H9 (cell line): ENCODE results near the gene GNB1L. TPM values are rescaled to one million over a fixed set of nuclear protein-coding genes. Genes with fewer than 3 reads are reported as not detected.

ENCODE experiments used
- DNase-seq: peaks from one replicate; pipeline ENCODE4 v3.0.0-alpha.2; 2017
- H2AFZ ChIP-seq: one replicate; pipeline ENCODE4 v1.6.1; 2013; ENCODE audit warnings: mild to moderate bottlenecking, low read length, control low read depth, moderate library complexity
- H2AK5ac ChIP-seq: 2 replicates; pipeline ENCODE4 v1.6.1; 2013; ENCODE audit warnings: low read length, control low read depth, mixed read lengths; ENCODE audit not compliant: insufficient read length
- H2BK120ac ChIP-seq: one replicate; pipeline ENCODE4 v1.6.1; 2013; ENCODE audit warnings: low read depth, mild to moderate bottlenecking, low read length, control low read depth, inconsistent platforms; ENCODE audit not compliant: poor library complexity, severe bottlenecking
- H2BK12ac ChIP-seq: 2 replicates; pipeline ENCODE4 v1.6.1; 2013; ENCODE audit warnings: low read length, control low read depth, mixed read lengths, low read depth; ENCODE audit not compliant: insufficient read length
- H2BK15ac ChIP-seq: 2 replicates; pipeline ENCODE4 v1.6.1; 2013; ENCODE audit warnings: low read depth, low read length, control low read depth
- H2BK20ac ChIP-seq: one replicate; pipeline ENCODE4 v1.6.1; 2013; ENCODE audit warnings: low read depth, mild to moderate bottlenecking, low read length, control low read depth, inconsistent platforms; ENCODE audit not compliant: poor library complexity, severe bottlenecking
- H2BK5ac ChIP-seq: 2 replicates; pipeline ENCODE4 v1.6.1; 2013; ENCODE audit warnings: low read length, control low read depth, mixed read lengths; ENCODE audit not compliant: insufficient read length
- H3K14ac ChIP-seq: 2 replicates; pipeline ENCODE4 v1.6.1; 2013; ENCODE audit warnings: low read length, control low read depth; ENCODE audit not compliant: insufficient read depth
- H3K18ac ChIP-seq: 2 replicates; pipeline ENCODE4 v1.6.1; 2013; ENCODE audit warnings: low read depth, mild to moderate bottlenecking, mixed read lengths, low read length, control low read depth; ENCODE audit not compliant: insufficient read length
- H3K23ac ChIP-seq: 2 replicates; pipeline ENCODE4 v1.6.1; 2013; ENCODE audit warnings: low read length, control low read depth, mixed read lengths, low read depth; ENCODE audit not compliant: insufficient read length
- H3K23me2 ChIP-seq: 2 replicates; pipeline ENCODE4 v1.6.1; 2013; ENCODE audit warnings: low read depth, mild to moderate bottlenecking, mixed read lengths, low read length, control low read depth; ENCODE audit not compliant: insufficient read length, poor library complexity, severe bottlenecking
- H3K27ac ChIP-seq: 2 replicates; pipeline ENCODE4 v1.5.1; 2013; ENCODE audit warnings: low read length, control low read depth, mixed read lengths, low read depth; ENCODE audit not compliant: insufficient read length
- H3K27me3 ChIP-seq: 2 replicates; pipeline ENCODE4 v1.6.1; 2013; ENCODE audit warnings: low read length, control low read depth, inconsistent platforms; ENCODE audit not compliant: insufficient read depth
- H3K4ac ChIP-seq: 2 replicates; pipeline ENCODE4 v1.6.1; 2013; ENCODE audit warnings: low read depth, mild to moderate bottlenecking, control low read depth, inconsistent platforms, low read length, moderate library complexity
- H3K4me1 ChIP-seq: 2 replicates; pipeline ENCODE4 v1.6.1; 2013; ENCODE audit warnings: low read length, control low read depth, inconsistent platforms; ENCODE audit not compliant: insufficient read depth
- H3K4me2 ChIP-seq: 2 replicates; pipeline ENCODE4 v1.6.1; 2013; ENCODE audit warnings: low read length, control low read depth, mixed read lengths; ENCODE audit not compliant: insufficient read length, insufficient read depth
- H3K56ac ChIP-seq: 2 replicates; pipeline ENCODE4 v1.6.1; 2013; ENCODE audit warnings: low read depth, mild to moderate bottlenecking, mixed read lengths, low read length, control low read depth; ENCODE audit not compliant: insufficient read length
- H3K79me1 ChIP-seq: 2 replicates; pipeline ENCODE4 v1.6.1; 2013; ENCODE audit warnings: low read depth, mild to moderate bottlenecking, moderate library complexity, low read length, control low read depth, inconsistent platforms; ENCODE audit not compliant: insufficient read depth, poor library complexity, severe bottlenecking
- H3K79me2 ChIP-seq: 2 replicates; pipeline ENCODE4 v1.6.1; 2013; ENCODE audit warnings: low read length, control low read depth, inconsistent platforms; ENCODE audit not compliant: insufficient read depth
- H3K9ac ChIP-seq: 2 replicates; pipeline ENCODE4 v1.6.1; 2013; ENCODE audit warnings: low read length, control low read depth, mixed read lengths; ENCODE audit not compliant: insufficient read length; ENCODE audit errors: extremely low read depth
- H3K9me3 ChIP-seq: one replicate; pipeline ENCODE4 v1.6.1; 2013; ENCODE audit warnings: low read depth, low read length, inconsistent platforms; ENCODE audit not compliant: control insufficient read depth
- H3T11ph ChIP-seq: one replicate; pipeline ENCODE4 v1.6.1; 2013; ENCODE audit warnings: mild to moderate bottlenecking, low read length, control low read depth, inconsistent platforms
- H4K20me1 ChIP-seq: one replicate; pipeline ENCODE4 v1.6.1; 2013; ENCODE audit not compliant: control insufficient read depth, insufficient read length, insufficient read depth
- H4K5ac ChIP-seq: 2 replicates; pipeline ENCODE4 v1.6.1; 2013; ENCODE audit warnings: low read depth, mild to moderate bottlenecking, mixed read lengths, low read length, control low read depth; ENCODE audit not compliant: insufficient read length
- H4K8ac ChIP-seq: replicated peaks from 2 replicates; pipeline ENCODE4 v1.6.1; 2013; ENCODE audit warnings: low read length, control low read depth, mixed read lengths, low read depth; ENCODE audit not compliant: insufficient read length
- H4K91ac ChIP-seq: 2 replicates; pipeline ENCODE4 v1.6.1; 2013; ENCODE audit warnings: low read depth, mild to moderate bottlenecking, moderate library complexity, mixed read lengths, low read length, control low read depth; ENCODE audit not compliant: insufficient read length
- H3K27ac Mint-ChIP-seq, 3 experiments: 2 replicates in 2 of 3; 3 replicates in 1 of 3; pipeline ENCODE4 v1.8.0; 2020 to 2021; ENCODE audit warnings: mixed read lengths in 3 of 3, mild to moderate bottlenecking in 1 of 3, moderate library complexity in 1 of 3
- H3K27me3 Mint-ChIP-seq: 2 replicates; pipeline ENCODE4 v1.8.0; 2021; ENCODE audit warnings: low read depth, mild to moderate bottlenecking, moderate library complexity, mixed read lengths
- H3K36me3 Mint-ChIP-seq, 3 experiments: 2 replicates in 2 of 3; 3 replicates in 1 of 3; pipeline ENCODE4 v1.8.0; 2020 to 2021; ENCODE audit warnings: low read depth in 3 of 3, mixed read lengths in 3 of 3; ENCODE audit not compliant: insufficient read depth in 1 of 3
- H3K4me1 Mint-ChIP-seq, 2 experiments: 2 replicates each; pipeline ENCODE4 v1.8.0; 2020; ENCODE audit warnings: mixed read lengths in 2 of 2
- H3K4me3 Mint-ChIP-seq, 2 experiments: 2 replicates in 1 of 2; 3 replicates in 1 of 2; pipeline ENCODE4 v1.8.0; 2020 to 2021; ENCODE audit warnings: mild to moderate bottlenecking in 2 of 2, mixed read lengths in 2 of 2, moderate library complexity in 1 of 2
- H3K9me3 Mint-ChIP-seq, 2 experiments: 2 replicates in 1 of 2; 3 replicates in 1 of 2; pipeline ENCODE4 v1.8.0; 2020; ENCODE audit warnings: mild to moderate bottlenecking in 2 of 2, mixed read lengths in 2 of 2, moderate library complexity in 1 of 2
- WGBS: extraction: QIAGEN DNeasy Blood & Tissue Kit; methylation state at CpG from one replicate; pipeline ENCODE4 v1.1.7; 2013; ENCODE audit warnings: missing lambda C conversion rate, low lambda C conversion rate, mixed read lengths; ENCODE audit not compliant: insufficient read length; ENCODE audit errors: extremely low coverage; 5-methylcytosine and 5-hydroxymethylcytosine counted together
- total RNA-seq: library from RNA; stranded (reverse); gene quantifications from 2 replicates; pipeline ENCODE4 v1.2.1, GENCODE V29; 2021
- TF ChIP-seq, protein P1 (sequence below): fragments of 200-600 bp; sonication (generic); conservative IDR thresholded peaks from 3 replicates; pipeline ENCODE4 v1.8.0; 2021; ENCODE audit warnings: antibody characterized with exemption, mild to moderate bottlenecking

Gene GNB1L
- total RNA-seq, 1 experiment from 2014 or later: 22.4 TPM

DNA sequence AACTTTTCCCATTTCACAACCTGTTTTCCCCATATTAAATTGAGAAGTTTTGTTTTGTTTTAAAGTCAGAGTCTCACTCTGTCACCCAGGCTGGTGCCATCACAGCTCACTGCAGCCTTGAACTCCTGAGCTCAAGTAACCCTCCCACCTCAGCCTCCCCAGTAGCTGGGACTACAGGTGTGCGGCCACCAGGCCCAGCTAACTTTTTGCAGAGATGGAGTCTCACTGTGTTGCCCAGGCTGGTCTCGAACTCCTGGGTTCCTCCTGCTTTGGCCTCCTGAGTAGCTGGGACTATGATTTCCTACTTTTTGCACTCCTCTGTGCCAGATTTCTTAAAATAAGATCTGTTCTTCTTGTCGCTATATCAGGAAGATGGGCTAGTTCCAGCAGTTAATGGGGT, 44.9 kb downstream of the GNB1L start:
- H2BK12ac ChIP-seq: no peak overlapping the region
- no peaks in the 10 kb centered on the region for H3K79me1 ChIP-seq

More for the DNA sequence above, 44.9 kb downstream of the GNB1L start:
- Histone ChIP-seq H2AFZ (no peak overlapping the region), H2BK20ac (no peak overlapping the region), H3K18ac (no peak overlapping the region), H4K8ac (no peak overlapping the region), H4K20me1 (no peaks in the 10 kb centered on the region), H3K56ac (no peak overlapping the region), H3K4me1 (no peaks in the 10 kb centered on the region), H3K4ac (no peak overlapping the region), H4K91ac (no peak overlapping the region), H2BK15ac (no peak overlapping the region), H3T11ph (no peak overlapping the region), H2AK5ac (no peak overlapping the region), H3K9ac (no peak overlapping the region), H3K4me2 (no peak overlapping the region), H3K14ac (no peak overlapping the region), H4K5ac (no peak overlapping the region), H2BK120ac (no peak overlapping the region), H3K79me2 (no peaks in the 10 kb centered on the region), H3K9me3 (no peaks in the 10 kb centered on the region), H3K23me2 (no peaks in the 10 kb centered on the region), H3K27me3 (no peaks in the 10 kb centered on the region), H3K23ac (no peak overlapping the region), H2BK5ac (no peak overlapping the region), H3K27ac (no peak overlapping the region)
- H3K9me3 Mint-ChIP-seq: no peaks in the 10 kb centered on the region
- peaks cover 3 to 7% of the 10 kb centered on the region in 2 experiments; a peak in 2 of 4 replicates for H3K4me1 Mint-ChIP-seq
- no peak overlapping the region for H3K27ac Mint-ChIP-seq
- peaks cover 0 to 12% (median 0%) of the 10 kb centered on the region in 3 experiments; a peak in 2 of 7 replicates for H3K36me3 Mint-ChIP-seq
- DNase-seq: no peak
- no CpG with 5 or more reads among the region's 3 CpGs for WGBS
- TF ChIP-seq, protein P1, sequence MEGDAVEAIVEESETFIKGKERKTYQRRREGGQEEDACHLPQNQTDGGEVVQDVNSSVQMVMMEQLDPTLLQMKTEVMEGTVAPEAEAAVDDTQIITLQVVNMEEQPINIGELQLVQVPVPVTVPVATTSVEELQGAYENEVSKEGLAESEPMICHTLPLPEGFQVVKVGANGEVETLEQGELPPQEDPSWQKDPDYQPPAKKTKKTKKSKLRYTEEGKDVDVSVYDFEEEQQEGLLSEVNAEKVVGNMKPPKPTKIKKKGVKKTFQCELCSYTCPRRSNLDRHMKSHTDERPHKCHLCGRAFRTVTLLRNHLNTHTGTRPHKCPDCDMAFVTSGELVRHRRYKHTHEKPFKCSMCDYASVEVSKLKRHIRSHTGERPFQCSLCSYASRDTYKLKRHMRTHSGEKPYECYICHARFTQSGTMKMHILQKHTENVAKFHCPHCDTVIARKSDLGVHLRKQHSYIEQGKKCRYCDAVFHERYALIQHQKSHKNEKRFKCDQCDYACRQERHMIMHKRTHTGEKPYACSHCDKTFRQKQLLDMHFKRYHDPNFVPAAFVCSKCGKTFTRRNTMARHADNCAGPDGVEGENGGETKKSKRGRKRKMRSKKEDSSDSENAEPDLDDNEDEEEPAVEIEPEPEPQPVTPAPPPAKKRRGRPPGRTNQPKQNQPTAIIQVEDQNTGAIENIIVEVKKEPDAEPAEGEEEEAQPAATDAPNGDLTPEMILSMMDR: no peak
- no peaks in the 10 kb centered on the region for H3K27me3 Mint-ChIP-seq
- H3K4me3 Mint-ChIP-seq: no peak overlapping the region
